NCI-H774 (cell line): Measurements from ENCODE around the gene DENND6B.
"Not testable (repeated sequence)": the region's sequence is repeated elsewhere in the genome, so short reads cannot be mapped to it uniquely, and the experiment has no call there.

Source experiments
- DNase-seq: peaks from one replicate; lab custom pipeline; 2025; lab: John Stamatoyannopoulos, UW

DENND6B gene

DNA sequence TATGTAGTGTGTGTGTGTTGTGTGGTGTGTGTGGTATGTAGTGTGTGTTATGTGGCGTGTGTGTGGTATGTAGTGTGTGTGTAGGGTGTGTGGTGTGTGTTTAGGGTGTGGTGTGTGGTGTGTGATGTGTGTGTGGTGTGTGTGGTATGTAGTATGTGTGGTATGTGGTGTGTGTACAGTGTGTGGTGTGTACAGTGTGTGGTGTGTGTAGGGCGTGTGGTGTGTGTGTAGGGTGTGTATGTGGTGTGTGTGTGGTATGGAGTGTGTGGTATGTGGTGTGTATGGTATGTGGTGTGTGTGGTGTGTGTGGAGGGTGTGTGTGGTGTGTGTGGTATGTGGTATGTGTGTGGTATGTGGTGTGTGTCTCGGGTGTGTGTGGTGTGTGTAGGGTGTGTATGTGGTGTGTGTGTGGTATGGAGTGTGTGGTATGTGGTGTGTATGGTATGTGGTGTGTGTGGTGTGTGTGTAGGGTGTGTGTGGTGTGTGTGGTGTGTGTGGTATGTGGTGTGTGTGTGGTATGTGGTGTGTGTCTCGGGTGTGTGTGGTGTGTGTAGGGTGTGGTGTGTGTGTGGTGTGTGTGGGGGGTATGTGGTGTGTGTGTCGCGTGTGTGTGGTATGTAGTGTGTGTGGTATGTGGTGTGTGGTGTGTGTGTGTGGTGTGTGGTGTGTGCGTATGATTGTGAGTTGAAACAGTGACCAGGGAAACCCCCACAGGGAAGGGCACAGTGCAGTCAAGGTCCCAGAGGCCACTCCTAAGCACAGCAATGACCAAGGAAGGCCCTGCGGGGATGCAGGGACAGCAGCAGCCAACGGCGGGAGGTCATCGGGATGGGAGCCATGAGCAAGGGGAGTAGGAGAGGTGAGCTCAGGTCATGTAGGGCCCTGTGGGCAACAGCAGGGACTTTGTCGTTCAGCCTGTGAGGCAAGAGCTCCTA lies 13.4 kb upstream of the DENND6B start:
- no peak for DNase-seq

DNA sequence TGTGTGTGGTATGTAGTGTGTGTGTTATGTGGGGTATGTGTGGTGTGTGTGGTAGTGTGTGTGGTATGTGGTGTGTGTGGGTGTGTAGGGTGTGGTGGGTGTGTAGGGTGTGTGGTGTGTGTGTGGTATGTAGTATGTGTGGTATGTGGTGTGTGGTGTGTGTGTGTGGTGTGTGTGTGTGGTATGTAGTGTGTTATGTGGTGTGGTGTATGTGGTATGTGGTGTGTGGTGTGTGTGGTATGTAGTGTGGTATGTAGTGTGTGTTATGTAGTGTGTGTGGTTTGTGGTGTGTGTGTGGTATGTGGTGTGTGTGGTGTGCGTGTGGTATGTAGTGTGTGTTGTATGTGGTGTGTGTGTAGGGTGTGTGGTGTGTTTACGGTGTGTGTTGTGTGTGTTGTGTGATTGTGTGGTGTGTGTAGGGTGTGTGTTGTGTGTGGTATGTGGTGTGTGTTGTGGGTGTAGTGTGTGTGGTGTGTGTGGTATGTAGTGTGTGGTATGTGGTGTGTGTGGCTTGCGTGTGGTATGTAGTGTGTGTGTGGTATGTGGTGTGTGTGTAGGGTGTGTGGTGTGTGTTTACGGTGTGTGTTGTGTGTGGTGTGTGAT lies 12.1 kb upstream of the DENND6B start:
- DNase-seq, result no peak

DNA sequence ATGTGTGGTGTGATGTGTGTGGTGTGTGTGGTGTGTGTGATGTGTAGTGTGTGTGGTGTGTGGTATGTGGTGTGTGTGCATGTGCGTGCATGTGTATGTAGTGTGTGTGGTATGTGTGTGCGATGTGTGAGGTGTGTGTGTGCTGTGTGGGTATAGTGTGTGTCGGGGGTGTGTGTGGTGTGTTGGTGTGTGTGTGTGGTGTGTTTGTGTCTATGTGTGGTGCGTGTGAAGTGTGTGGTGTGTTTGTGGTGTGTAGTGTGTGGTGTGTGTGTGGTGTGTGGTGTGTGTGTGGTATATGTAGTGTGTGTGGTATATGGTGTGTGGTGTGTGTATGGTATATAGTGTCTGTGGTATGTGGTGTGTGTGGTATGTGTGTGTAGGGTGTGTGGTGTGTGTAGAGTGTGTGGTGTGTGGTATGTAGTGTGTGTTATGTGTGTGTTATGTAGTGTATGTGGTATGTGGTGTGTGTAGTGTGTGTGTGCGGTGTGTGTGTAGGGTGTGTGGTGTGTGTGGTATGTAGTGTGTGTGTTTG lies 11.3 kb upstream of the DENND6B start:
- no peak for DNase-seq

DNA sequence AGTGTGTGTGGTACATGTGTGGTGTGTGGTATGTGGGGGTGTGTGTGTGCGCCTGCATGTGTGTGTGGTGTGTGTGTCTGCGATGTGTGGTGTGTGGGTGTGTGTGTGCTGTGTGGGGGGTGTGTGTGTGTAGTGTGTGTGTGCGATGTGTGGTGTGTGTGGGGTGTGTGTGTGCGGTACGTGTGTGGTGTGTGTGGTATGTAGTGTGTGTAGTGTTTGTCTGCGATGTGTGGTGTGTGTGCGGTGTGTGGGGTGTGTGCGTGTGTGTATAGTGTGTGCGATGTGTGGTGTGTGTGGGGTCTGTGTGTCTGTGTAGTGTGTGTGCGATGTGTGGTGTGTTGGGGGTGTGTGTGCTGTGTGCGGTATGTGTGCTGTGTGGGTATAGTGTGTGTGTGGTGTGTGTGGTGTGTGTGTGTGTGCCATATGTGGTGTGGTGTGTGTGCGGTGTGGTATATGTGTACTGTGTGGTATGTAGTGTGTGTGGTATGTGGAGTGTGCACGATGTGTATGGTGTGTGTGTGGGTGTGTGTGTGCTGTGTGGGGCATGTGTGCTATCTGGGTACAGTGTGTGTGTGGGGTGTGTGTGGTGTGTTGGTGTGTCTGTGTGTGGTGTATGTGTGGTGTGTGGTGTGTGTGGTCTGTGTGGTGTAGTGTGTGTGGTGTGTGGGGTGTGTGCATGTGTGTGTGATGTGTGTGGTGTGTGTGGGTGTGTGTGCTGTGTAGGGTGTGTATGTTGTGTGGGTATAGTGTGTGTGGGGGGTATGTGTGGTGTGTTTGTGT lies 10.6 kb upstream of the DENND6B start:
- DNase-seq, result no peak

DNA sequence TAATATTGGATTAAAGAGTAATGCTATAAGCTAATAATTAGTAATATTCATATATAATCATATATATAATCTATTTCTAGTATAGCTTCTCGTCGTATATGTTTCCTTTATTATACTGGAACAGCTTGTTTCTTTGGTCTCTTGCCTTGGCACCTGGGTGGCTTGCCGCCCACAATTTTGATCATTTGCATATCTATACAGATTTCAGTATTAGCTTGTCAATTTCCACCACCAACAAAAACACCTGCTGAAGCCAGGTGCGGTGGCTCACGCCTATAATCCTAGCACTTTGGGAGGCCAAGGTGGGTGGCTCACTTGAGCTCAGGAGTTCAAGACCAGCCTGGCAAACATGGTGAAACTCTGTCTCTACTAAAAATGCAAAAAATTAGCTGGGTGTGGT lies 7.6 kb upstream of the DENND6B start:
- DNase-seq, result not testable (repeated sequence)

DNA sequence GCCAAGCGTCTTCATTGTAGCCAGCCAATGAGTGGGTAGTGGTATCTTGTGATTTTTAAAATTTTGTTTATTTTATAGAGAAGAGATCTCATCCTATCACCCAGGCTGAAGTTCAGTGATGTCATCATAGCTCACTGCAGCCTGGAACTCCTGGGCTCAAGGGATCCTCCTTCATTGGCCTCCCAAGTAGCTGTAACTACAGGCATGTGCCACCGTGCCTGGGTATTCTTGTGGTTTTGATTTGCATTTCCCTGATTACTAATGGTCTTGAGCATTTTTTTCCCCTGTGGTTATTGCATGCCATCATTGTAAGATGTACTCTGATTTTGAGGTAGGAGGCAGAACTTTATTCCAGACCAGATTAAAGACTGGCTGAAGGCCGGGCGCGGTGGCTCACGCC lies 2.4 kb upstream of the DENND6B start:
- DNase-seq, result no peak

DNA sequence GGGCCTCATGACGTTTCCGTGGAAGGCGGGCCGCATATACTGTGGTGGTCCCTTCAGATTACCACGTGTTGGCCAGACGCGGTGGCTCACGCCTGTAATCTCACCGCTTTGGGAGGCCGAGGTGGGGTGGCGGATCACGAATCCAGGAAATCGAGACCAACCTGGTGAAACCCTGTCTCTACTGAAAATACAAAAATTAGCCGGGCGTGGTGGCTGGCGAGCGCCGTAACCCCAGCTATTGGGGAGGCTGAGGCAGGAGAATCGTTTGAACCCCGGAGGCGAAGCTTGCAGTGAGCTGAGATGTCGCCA lies 853 bp upstream of the DENND6B start:
- DNase-seq, result no peak

DNA sequence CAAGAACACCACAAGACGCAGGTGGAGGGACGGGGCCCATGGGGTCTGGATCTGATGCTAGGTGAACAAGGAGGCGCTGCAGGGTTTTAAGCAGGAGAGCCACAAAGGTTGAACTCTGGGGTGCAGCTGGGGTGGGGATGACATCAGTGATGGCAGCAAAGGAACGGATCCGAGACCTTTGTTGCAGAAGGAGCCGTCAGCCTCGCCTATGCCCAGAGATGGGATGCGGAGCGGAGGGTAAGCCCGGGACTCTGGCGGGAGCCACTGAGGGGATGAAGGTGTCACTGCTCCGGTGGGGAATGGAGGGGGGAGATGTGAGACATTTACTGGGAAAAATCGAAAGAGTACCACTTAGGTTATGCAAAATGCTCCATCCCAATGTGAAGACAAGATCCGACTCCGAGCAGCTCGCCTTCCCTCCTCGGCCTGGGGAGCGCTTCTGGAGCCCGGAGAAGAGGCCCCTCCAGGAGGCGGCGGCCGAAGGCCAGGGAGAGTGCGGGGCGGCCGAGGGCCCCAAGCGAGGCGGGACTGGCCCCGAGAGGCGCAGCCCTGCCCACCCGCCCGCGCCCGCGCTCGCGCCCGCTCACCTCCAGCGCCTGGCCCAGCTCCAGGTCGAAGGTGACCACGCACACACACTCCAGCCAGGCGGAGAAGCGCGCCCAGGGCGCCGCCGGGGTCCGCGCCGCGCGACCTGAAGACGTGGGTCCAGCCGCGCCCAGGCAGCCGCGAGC lies 422 bp downstream of the DENND6B start:
- DNase-seq, result no peak

DNA sequence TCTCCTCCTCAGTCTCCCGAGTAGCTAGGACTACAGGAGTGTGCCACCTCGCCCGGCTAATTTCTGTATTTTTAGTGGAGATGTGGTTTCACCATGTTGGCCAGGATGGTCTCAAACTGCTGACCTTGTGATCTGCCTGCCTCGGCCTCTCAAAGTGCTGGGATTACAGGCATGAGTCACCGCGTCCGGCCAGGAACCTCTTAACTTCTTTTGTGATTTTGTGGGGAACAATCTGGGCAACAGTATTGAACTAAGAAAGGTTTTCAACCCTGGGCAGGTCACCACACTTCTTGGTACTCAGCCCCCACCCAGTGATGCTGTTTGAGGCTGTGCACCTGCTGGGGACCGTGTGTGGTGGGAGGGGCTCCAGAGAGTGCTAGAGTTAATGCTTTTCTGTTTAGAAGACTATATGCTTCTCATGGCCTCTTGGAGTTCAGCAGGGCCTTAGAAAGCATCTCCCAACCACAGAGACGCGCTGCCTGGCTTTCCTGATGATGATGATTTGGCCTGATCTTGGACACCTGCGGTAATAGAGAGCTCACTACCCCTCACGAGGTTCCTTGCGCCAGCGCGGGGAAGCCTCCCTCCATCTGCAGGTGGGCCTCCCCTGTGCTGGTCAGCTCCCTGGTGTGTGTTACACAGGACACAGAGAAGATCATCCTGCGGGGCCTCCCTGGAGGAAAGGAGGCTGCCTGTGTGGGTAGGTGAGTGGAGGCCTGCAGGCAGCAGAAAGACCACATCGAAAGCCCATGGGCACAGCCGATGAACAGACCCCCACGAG lies 1.2 kb downstream of the DENND6B start:
- DNase-seq, result no peak

DNA sequence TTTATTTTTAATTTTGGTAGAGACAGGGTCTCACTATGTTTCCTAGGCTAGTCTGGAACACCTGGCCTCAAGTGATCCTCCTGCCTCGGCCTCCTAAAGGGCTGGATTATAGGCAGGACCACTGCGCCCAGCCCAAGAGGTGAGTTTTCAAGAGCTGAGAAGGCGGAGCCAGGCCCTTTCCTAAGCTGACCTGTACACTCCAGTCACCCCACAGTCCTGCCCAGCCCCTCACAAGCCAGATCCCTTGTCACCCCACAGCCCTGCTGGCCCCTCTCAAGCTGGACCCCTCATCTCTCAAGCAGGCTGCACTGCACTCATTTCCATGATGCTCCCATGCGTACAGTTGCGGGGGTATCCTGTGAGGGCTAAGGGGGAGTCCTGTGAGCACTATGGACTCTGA lies 2.9 kb downstream of the DENND6B start:
- DNase-seq, result no peak

DNA sequence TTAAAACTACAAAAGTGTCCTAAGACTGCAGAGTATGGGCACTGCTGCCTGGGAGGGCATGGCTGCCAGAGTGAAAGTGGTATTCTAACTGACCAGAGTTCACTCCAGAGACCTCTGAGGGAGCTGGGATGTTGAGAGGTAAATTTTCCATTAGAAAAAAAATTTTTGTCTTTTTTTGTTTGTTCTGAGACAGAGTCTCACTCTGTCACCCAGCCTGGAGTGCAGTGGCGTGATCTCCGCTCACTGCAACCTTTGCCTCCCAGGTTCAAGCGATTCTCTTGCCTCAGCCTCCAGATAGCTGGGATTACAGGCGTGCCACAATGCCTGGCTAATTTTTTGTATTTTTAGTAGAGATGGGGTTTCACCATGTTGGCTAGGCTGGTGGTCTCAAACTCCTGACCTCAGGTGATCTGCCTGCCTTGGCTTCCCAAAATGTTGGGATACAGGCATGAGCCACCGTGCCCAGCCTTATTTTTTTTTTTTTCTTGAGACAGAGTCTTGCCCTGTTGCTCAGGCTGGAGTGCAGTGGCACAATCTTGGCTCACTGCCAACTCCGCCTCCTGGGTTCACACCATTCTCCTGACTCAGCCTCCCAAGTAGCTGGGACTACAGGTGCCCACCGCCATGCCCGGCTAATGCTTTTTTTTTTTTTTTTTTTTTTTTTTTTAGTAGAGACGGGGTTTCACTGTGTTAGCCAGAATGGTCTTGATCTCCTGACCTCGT lies 4.3 kb downstream of the DENND6B start:
- DNase-seq, result not testable (repeated sequence)

DNA sequence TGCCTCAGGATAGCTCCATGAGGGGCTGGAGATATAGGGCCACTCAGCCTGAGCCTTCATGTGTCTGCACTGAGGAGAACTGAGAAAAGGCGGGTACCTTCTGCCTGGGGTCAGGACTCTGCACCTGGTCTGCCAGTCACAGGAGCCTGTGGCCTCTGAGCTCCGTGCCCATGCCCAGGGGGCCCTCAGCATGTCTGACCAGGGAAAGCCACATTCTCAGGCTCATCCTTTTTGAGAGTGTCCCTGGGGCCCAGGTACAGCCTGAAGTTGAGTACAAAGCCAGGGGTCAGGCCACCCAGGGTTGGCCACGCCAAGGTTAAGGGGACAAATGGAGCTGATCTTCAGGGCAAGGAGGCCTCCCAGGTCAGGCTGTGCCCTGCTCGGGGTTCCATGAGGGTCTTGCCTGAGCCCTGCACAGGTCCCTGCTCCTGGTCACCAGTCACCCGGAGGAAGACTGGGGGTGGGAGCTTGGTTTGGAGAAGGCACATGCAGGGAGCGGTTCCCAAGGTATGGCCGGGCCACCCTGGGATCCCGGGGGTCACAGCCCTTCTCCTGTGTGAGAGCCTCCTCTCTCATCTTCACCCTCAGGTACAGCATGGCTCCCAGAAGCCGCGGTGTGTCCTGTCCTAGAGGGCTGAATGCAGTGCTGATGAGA lies 6.0 kb downstream of the DENND6B start:
- DNase-seq, result no peak

DNA sequence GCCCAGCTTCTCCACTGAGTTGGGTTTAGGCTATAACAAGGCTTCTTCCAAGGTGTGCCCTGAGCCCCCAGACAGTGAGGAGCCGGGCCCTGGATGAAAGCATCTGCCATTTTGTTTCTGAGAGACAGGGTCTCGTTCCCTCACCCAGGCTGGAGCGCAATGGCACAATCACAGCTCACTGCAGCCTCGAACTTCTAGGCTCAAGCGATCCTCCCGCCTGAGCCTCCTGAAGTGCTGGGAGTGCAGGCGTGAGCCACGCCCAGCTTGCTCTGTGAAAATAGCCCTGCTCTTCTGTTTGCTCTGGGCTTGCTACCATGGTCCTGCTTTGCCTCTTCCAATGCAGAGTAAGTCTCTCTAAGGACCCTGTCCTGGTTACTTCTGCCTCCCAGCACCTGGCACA lies 6.7 kb downstream of the DENND6B start:
- no peak for DNase-seq

DNA sequence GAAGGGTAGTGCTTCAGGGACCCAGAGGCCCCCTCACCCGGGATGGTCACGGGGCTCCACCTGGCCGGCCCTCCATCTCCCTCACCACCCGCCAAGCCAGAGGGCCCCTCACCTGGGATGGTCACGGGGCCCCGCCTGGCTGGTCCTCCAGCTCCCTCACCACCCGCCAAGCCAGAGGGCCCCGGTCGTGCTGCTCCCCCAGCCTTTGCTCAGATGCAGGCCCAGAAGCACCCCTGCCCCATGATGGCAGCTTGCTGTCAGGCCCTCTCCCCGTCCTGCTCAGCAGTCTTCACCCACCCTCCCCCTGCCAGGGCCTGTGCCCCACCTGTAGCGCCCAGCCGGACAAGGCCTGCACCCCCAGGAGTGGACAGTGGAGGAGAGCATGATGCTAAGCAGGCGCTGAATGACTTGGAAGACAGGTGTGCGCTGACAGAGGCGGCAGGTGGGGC lies 7.3 kb downstream of the DENND6B start:
- no peak for DNase-seq

DNA sequence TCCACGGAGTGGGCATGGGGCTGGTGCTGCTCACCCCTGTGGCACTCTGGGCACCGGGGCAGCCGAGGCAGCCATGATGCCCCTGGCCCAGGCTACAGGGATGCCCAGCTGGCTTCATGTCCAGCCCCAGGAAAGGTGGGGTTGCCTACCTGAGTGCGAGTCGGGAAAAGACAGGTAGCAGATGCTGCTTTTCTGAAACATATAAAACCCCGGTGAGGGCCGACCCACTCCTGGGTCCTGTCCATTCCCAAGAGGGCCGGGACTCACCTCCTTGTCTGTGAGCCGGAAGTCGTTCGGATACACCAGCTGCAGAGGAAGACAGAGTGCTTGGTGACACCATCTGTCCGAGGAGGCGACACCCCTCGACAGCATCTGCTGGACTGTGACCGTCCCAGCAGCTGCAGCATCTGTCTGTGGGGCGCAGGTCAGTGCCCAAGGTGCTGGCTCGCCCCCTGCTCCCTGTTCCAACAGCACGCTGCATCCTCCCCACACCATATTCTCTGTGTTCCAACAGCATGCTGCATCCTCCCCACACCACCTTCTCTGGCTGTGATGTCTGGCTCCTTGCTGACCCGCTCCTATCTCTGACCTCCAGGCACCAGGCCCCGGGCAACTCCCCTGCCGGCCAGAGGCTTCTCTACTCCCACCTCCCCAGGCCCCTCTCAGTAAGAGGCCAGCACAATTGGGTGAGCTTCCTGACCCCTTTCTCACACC lies 8.0 kb downstream of the DENND6B start:
- DNase-seq, result no peak

DNA sequence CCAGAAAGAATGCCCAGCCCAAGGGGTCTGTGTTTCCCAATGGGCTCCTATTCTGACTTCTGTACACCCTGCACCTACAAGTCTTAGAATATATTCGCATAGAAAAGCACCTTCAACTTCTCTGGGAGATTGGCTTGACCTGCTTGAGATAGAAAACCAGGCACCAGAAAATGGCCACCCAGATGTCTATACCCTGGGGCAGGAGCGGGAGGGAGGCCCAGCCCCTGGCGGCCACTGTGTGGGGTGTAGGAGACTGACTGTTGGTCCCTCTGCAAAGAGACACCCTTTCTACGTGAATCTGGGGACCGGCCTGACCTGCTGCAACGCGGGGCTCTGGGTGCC lies 8.5 kb downstream of the DENND6B start:
- DNase-seq, result no peak

DNA sequence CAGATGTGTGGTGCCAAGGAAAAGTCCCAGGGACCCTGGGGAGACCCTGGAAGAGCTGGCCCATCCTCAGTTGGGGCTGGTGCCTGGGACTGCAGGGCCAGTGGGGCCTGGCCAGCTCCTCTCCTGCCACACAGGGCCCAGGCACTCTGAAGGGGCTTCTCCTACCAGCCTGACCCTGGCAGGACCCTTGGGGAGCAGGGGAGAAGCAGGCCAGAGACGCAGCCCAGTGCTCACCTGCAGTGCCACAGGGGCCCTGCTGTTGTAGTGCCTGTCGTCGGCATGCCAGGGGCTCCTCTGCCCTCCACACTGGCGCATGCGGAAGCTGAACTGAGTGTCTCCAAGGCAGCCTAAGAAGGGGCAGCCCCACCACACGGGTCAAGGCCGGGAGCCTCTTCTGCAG lies 9.1 kb downstream of the DENND6B start:
- no peak for DNase-seq

DNA sequence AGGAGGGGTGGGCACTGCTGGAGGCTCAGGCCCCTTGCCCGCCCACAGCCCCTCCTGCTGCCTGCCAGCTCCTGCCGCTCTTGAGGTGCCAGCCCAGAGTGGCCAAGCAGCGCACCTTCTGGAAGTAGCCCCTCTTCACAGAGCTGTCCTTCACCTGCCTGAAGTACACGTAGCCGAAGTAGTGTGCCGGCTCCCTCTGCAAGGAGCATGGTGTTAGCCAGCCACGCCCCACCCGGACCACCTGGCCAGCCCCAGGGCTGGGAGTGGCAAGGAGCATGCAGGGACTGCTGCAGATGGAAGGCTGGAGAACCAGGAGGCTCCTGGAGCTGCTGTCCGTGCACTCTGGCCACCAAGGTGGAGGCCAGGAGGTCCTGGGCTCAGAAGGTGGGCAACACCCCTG lies 9.6 kb downstream of the DENND6B start:
- DNase-seq, result no peak
